Measurements from ENCODE around the gene TMC5.
"Not testable (repeated sequence)": the region's sequence is repeated elsewhere in the genome, so short reads cannot be mapped to it uniquely, and the experiment has no call there.

TMC5 gene

DNA sequence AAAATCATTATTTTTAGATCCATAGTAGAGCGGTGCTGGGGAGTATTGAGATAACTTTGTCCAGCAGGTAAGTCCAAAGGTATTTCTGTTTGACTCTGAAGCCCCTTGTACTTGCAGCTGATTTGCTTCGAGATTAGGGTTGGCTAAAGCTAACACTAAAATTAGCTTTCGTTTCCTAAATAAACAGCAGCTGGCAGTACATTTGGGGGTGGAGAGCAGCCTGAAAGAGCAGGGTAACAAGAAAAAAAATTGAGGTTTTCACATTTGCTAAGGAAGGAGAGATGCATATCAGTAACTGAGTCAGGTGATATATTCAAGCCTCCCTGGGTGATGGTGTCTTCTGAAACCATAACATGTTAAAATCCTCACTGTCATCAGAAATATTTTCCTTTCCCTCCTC is 37.4 kb upstream of the TMC5 start:
- H3K4me3 ChIP-seq = no peak overlapping the region
- TF ChIP-seq, protein P1, sequence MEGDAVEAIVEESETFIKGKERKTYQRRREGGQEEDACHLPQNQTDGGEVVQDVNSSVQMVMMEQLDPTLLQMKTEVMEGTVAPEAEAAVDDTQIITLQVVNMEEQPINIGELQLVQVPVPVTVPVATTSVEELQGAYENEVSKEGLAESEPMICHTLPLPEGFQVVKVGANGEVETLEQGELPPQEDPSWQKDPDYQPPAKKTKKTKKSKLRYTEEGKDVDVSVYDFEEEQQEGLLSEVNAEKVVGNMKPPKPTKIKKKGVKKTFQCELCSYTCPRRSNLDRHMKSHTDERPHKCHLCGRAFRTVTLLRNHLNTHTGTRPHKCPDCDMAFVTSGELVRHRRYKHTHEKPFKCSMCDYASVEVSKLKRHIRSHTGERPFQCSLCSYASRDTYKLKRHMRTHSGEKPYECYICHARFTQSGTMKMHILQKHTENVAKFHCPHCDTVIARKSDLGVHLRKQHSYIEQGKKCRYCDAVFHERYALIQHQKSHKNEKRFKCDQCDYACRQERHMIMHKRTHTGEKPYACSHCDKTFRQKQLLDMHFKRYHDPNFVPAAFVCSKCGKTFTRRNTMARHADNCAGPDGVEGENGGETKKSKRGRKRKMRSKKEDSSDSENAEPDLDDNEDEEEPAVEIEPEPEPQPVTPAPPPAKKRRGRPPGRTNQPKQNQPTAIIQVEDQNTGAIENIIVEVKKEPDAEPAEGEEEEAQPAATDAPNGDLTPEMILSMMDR (IDR thresholded peaks at IDR 0.05) = no peak
- H3K27ac ChIP-seq = no peak overlapping the region
- no peak for DNase-seq (ENCODE audit: low spot score)

- no peak for DNase-seq (ENCODE audit: low spot score)
- no peak overlapping the region for H3K27ac ChIP-seq
- no peak overlapping the region for H3K4me3 ChIP-seq
- TF ChIP-seq, protein P1 (IDR thresholded peaks at IDR 0.05) = no peak
Measured at GRCh38 chr16:19382084-19382801, 35.4 kb upstream of the TMC5 start.

- DNase-seq (ENCODE audit: low spot score) = no peak
- Histone ChIP-seq H3K4me3 (no peak overlapping the region), H3K27ac (no peak overlapping the region)
- TF ChIP-seq, protein P1 (IDR thresholded peaks at IDR 0.05) = no peak
Measured at GRCh38 chr16:19382887-19383816, 34.5 kb upstream of the TMC5 start.

DNA sequence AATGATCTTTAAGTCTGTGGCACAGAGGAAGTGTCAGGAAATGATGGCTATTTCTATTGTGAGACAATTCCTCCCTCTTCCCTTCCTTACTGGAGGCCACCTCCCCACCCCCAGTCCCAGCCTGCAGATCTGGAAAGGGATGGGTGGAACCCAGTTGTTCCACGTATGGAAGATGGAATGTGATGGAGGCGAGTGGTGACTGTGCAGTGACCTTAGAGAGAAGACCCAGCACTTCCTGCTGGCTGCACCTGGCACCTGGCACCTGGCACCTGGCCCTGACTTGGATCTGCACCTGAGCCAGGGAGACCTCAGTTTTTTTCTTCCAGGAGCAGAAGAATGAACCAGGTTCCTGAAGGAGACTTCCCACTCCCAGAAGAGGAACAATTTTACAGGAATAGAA is 33.0 kb upstream of the TMC5 start:
- no peak for DNase-seq (ENCODE audit: low spot score)
- TF ChIP-seq, protein P1 (IDR thresholded peaks at IDR 0.05) = no peak
- no peak overlapping the region for H3K4me3 ChIP-seq
- H3K27ac ChIP-seq = no peak overlapping the region

DNA sequence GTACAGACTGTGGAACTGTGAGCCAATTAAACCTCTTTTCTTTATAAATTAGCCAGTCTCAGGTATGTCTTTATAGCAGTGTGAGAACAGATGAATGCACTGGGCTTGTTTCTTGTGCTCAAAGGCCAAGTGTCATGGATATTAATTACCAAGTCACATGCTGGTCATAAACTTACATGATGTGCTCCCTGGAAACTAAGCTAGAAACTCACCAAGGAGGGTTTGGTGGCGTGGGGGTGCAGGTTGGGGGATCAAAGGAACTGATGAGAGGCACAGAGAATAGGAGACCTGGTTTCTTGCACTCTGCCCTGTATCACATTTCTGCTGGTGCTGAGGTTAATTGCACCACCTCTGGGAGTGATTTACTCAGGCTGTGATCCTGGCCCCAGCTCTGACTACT is 31.2 kb upstream of the TMC5 start:
- no peak overlapping the region for H3K4me3 ChIP-seq
- TF ChIP-seq, protein P1 (IDR thresholded peaks at IDR 0.05) = no peak
- no peak overlapping the region for H3K27ac ChIP-seq
- no peak for DNase-seq (ENCODE audit: low spot score)

DNA sequence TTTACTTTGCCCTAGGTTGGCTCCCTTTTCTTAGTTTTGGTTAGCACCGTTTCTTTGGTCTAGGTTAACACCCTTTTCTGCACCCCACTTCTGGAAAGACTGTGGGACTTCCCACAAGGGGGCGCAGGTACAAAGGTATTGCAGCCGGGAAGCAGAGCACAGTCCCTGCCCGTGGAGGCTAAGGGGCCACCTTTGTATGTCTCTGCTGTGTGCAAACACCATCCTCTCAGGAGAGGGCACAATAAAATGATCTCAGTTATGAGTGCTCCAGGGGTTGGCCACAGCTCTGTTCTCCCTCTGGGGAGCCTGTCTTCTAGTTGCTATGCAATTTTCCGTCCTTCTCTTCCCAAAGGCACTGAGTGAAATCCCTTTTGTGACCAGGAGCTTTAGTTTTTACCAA is 28.4 kb upstream of the TMC5 start:
- DNase-seq (ENCODE audit: low spot score) = no peak
- Histone ChIP-seq H3K27ac (no peak overlapping the region), H3K4me3 (no peak overlapping the region)
- TF ChIP-seq, protein P1 (IDR thresholded peaks at IDR 0.05) = no peak

DNA sequence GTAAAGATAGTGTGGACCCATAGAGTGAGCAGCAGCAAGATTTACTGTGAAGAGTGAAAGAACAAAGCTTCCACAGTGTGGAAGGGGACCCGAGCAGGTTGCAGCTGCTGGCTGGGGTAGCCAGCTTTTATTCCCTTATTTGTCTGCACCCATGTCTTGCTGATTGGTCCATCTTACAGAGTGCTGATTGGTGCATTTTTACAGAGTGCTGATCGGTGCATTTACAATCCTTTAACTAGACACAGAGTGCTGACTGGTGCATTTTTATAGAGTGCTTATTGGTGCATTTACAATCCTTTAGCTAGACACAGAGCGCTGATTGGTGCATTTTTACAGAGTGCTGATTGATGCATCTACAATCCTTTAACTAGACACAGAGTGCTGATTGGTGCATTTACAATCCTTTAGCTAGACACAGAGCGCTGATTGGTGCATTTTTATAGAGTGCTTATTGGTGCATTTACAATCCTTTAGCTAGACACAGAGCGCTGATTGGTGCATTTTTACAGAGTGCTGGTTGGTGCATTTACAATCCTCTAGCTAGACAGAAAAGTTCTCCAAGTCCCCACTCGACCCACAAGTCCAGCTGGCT is 26.4 kb upstream of the TMC5 start:
- not testable (repeated sequence) for H3K4me3 ChIP-seq; DNase-seq (ENCODE audit: low spot score); H3K27ac ChIP-seq

Data from coronary artery (tissue), 2 donors.